Adrenal gland (tissue), 12 donors: Measurements from ENCODE around the gene ADAM10. TPM values are rescaled to one million over a fixed set of nuclear protein-coding genes. Genes with fewer than 3 reads are reported as not detected.

Source experiments
- DNase-seq, 7 donors: peaks; one replicate each; pipeline ENCODE4 v3.0.0-alpha.2; 2019 to 2020
- H3K27ac ChIP-seq, 5 donors: fragments of 200-600 bp; sonication (generic) in 4 of 5; 1 replicate in 3 of 5; 2 replicates in 2 of 5; pipeline versions ENCODE4 v1.5.1 to v1.8.0; 2016 to 2020; ENCODE audit warnings: mild to moderate bottlenecking in 1 of 5
- H3K27me3 ChIP-seq: fragments of 200-600 bp; 2 replicates; pipeline ENCODE4 v1.8.0; 2021
- H3K36me3 ChIP-seq, 2 donors: fragments of 200-600 bp; replicated peaks in 1 of 2; 1 replicate in 1 of 2; 2 replicates in 1 of 2; pipeline versions ENCODE4 v1.5.1 to v1.8.0; 2018 to 2022
- H3K4me1 ChIP-seq, 2 donors: fragments of 200-600 bp; replicated peaks in 1 of 2; 1 replicate in 1 of 2; 2 replicates in 1 of 2; pipeline versions ENCODE4 v1.5.1 to v1.8.0; 2018 to 2021
- H3K4me3 ChIP-seq, 4 donors: fragments of 200-600 bp; sonication (generic) in 3 of 4; one replicate each; pipeline ENCODE4 v1.5.1; 2016 to 2018
- H3K9me3 ChIP-seq, 3 donors: fragments of 200-600 bp; sonication (generic) in 1 of 3; replicated peaks in 1 of 3; 1 replicate in 2 of 3; 2 replicates in 1 of 3; pipeline versions ENCODE4 v1.5.1 to v1.8.0; 2016 to 2021
- POLR2A ChIP-seq, 2 donors: fragments of 450-650 bp; IDR thresholded peaks; one replicate each; pipeline ENCODE4 v1.6.1; 2017; ENCODE audit warnings: antibody characterized with exemption in 2 of 2, mild to moderate bottlenecking in 2 of 2, moderate library complexity in 1 of 2
- WGBS, 4 donors: extraction: QIAGEN DNeasy Blood & Tissue Kit in 2 of 4; methylation state at CpG; one replicate each; pipeline versions ENCODE4 v1.1.5 to v1.1.7; 2013 to 2017; 5-methylcytosine and 5-hydroxymethylcytosine counted together
- intact Hi-C, 2 donors: fragments of 100-400 bp; cut with DNase I; formaldehyde crosslinking; loops; one replicate each; pipeline versions ENCODE4 v1.14.1 to v1.15.0; 2022 to 2023
- polyA plus RNA-seq, 3 donors: library from polyadenylated mRNA; stranded (reverse); fragments of 200-250 nt in 2 of 3; fragments of 350-450 nt in 1 of 3; fragmentation: Illumina TruSeq in 1 of 3; extraction: RNeasy Lipid Tissue Mini Kit (QIAGEN cat#74804) in 1 of 3; gene quantifications; one replicate each; pipeline ENCODE4 v1.2.3, GENCODE V29; 2013 to 2014
- total RNA-seq, 9 donors: library from RNA; depleted of rRNA in 4 of 9; stranded (reverse); fragments of >200 nt in 4 of 9; fragments of 120-200 nt in 1 of 9; fragmentation: NEBNext Ultra II Directional in 1 of 9; extraction: Animal tissue kit (Norgen Biotek cat#: 25700) in 1 of 9; gene quantifications; one replicate each; pipeline versions ENCODE4 v1.1.0 to v1.2.4, GENCODE V29; 2013 to 2023
- TF ChIP-seq, protein P1 (sequence below), 6 experiments: fragments of 450-650 bp in 4 of 6; fragments of 200-600 bp in 2 of 6; sonication (generic) in 1 of 6; IDR thresholded peaks; 1 replicate in 5 of 6; 2 replicates in 1 of 6; pipeline versions ENCODE4 v1.5.1 to v1.8.0; 2016 to 2021; ENCODE audit warnings: antibody characterized with exemption in 6 of 6, mild to moderate bottlenecking in 2 of 6, moderate library complexity in 1 of 6
- donor health status: healthy with polysubstance abuse.
- donor health status: Bipolar disorder and iron deficiency.
- donor health status: DM: yes; HTN: yes; CAD: no.
- donor health status: DM: no; HTN: no; CAD: no.
- donor health status: DM: no; HTN: no; CAD: no.
- donor health status: DM: yes; HTN: yes; CAD: no.

Gene ADAM10
- total and polyA plus RNA-seq, 12 donors, result 6.2 to 97.9 (median 50.7) TPM

DNA sequence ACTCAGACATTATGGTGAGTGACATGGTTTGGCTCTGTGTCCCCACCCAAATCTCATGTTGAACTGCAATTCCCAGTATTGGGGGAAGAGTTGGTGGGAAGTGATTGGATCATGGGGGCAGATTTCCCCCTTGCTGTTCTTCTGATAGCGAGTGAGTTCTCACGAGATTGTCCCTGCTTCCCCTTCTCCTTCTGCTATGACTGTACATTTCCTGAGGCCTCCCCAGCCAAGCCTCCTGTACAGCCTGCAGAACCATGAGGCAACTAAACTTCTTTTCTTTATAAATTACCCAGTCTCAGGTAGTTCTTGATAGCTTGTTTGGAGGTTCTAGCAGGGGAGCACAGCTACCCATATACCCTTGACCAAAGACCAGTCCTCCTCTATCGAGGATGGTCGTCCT is 45.9 kb downstream of the ADAM10 start:
- Histone ChIP-seq H3K4me1 (no peaks in the 10 kb centered on the region), H3K9me3 (peaks cover 0 to 8% (median 0%) of the 10 kb centered on the region in 3 donors), H3K27me3 (no peaks in the 10 kb centered on the region), H3K27ac (no peak overlapping the region), H3K36me3 (no peaks in the 10 kb centered on the region), H3K4me3 (no peak overlapping the region)
- 85 to 96% (median 89%) methylated on average over 4 of the region's 4 CpGs for WGBS, 4 donors
- no peak for DNase-seq
- TF ChIP-seq, protein P1, sequence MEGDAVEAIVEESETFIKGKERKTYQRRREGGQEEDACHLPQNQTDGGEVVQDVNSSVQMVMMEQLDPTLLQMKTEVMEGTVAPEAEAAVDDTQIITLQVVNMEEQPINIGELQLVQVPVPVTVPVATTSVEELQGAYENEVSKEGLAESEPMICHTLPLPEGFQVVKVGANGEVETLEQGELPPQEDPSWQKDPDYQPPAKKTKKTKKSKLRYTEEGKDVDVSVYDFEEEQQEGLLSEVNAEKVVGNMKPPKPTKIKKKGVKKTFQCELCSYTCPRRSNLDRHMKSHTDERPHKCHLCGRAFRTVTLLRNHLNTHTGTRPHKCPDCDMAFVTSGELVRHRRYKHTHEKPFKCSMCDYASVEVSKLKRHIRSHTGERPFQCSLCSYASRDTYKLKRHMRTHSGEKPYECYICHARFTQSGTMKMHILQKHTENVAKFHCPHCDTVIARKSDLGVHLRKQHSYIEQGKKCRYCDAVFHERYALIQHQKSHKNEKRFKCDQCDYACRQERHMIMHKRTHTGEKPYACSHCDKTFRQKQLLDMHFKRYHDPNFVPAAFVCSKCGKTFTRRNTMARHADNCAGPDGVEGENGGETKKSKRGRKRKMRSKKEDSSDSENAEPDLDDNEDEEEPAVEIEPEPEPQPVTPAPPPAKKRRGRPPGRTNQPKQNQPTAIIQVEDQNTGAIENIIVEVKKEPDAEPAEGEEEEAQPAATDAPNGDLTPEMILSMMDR (IDR thresholded peaks at IDR 0.05), result no peak
- TF ChIP-seq POLR2A (IDR thresholded peaks at IDR 0.05), result no peak
- intact Hi-C loops, result no loop called here

DNA sequence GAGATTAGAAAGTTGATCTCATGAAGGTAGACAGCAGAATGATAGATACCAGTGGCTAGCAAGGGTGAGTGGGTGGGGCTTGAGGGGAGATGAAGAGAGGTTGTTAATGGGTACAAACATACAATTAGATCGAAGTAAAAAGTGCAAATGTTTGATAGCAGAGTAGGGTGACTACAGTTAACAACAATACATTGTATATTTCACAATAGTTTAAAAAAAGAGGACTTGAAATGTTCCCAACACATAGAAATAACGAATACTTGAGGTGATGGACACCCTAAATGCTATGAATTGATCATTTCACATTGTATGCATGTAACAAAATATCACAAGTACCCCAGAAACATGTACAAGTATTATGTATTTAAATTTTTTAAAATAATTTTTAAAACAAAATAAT is 47.3 kb downstream of the ADAM10 start:
- intact Hi-C loops, result no loop called here
- WGBS, 4 donors, result 88 to 97% (median 94%) methylated on average over 2 of the region's 2 CpGs
- peaks cover 0 to 8% (median 0%) of the 10 kb centered on the region in 3 donors for H3K9me3 ChIP-seq
- H3K36me3 ChIP-seq, result no peaks in the 10 kb centered on the region
- DNase-seq, result no peak
- no peaks in the 10 kb centered on the region for H3K27me3 ChIP-seq
- no peak overlapping the region for H3K4me3 ChIP-seq
- TF ChIP-seq POLR2A (IDR thresholded peaks at IDR 0.05), result no peak
- TF ChIP-seq, protein P1 (IDR thresholded peaks at IDR 0.05), result no peak
- no peak overlapping the region for H3K27ac ChIP-seq
- H3K4me1 ChIP-seq, result no peaks in the 10 kb centered on the region

DNA sequence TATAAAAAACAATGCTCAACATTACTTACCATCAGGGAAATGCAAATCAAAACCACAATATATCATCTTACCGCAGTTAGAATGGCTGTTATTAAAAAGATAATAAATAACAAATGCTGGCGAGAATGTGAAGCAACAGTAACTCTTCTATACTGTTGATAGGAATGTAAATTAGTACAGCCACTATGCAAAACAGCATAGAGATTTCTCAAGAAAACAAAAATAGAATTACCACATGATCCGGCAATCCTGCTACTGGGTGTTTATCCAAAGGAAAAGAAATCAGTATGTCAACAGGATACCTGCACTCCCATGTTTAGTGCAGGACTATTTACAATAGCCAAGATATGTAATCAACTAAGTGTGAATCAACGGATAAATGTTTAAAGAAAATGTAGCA is 48.1 kb downstream of the ADAM10 start:
- peaks cover 0 to 8% (median 0%) of the 10 kb centered on the region in 3 donors for H3K9me3 ChIP-seq
- no peaks in the 10 kb centered on the region for H3K4me1 ChIP-seq
- H3K36me3 ChIP-seq, result no peaks in the 10 kb centered on the region
- no peak overlapping the region for H3K27ac ChIP-seq
- intact Hi-C loops, result no loop called here
- no peak for DNase-seq
- no peak overlapping the region for H3K4me3 ChIP-seq
- TF ChIP-seq, protein P1 (IDR thresholded peaks at IDR 0.05), result no peak
- no peak for TF ChIP-seq POLR2A (IDR thresholded peaks at IDR 0.05)
- H3K27me3 ChIP-seq, result no peaks in the 10 kb centered on the region
- 94 to 97% (median 95%) methylated on average over 4 of the region's 4 CpGs for WGBS, 4 donors

DNA sequence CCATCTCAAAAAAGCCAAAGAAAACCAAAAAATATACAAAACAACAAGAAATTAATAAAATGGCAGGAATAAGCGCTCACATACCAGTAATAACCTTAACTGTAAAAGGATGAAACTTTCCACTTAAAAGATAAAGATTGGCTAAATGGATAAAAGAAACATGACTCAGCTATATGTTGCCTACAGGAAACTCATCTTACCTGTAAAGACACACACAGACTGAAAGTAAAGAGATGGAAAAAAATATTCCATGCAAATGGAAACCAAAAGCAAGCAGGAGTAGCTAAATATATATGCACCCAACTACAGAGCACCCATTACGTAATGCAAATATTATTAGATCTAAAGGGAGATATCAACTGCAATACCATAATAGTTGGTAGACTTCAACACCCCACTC is 49.7 kb downstream of the ADAM10 start:
- peaks cover 0 to 8% (median 0%) of the 10 kb centered on the region in 3 donors for H3K9me3 ChIP-seq
- 89 to 99% (median 97%) methylated on average over 2 of the region's 2 CpGs for WGBS, 4 donors
- H3K4me1 ChIP-seq, result no peaks in the 10 kb centered on the region
- H3K27me3 ChIP-seq, result no peaks in the 10 kb centered on the region
- H3K4me3 ChIP-seq, result no peak overlapping the region
- intact Hi-C loops, result no loop called here
- no peak for DNase-seq
- TF ChIP-seq, protein P1 (IDR thresholded peaks at IDR 0.05), result no peak
- no peak for TF ChIP-seq POLR2A (IDR thresholded peaks at IDR 0.05)
- H3K27ac ChIP-seq, result no peak overlapping the region
- no peaks in the 10 kb centered on the region for H3K36me3 ChIP-seq
